DMS53 treated with DMSO at 0.1 percent for 48 hours (cell line): ENCODE measurements around the gene RFPL1.

ENCODE experiments used
- DNase-seq: peaks from one replicate; lab custom pipeline; 2025; ENCODE audit not compliant: unreplicated experiment; lab: John Stamatoyannopoulos, UW

RFPL1 gene

GRCh38 chr22:29442976-29443375, 4.6 kb downstream of the RFPL1 start:
- no peak for DNase-seq

DNA sequence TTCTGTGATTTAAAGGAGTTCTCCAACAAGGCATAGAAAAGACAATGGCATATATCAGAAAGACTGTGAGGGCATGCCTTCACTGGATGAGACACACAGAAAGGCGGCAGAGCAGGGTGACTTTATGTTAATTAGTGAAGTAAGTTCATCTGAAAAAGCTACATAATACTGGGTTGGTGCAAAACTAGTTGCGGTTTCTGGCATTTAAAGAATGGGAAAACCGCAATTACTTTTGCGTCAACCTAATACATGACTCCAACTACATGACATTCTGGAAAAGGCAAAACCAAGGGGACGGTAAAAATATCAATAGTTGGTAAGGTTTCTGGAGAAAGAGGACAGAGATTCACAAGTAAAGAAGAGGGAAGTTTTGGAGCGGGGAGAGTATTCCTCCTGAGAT, 5.1 kb downstream of the RFPL1 start:
- no peak for DNase-seq

DNA sequence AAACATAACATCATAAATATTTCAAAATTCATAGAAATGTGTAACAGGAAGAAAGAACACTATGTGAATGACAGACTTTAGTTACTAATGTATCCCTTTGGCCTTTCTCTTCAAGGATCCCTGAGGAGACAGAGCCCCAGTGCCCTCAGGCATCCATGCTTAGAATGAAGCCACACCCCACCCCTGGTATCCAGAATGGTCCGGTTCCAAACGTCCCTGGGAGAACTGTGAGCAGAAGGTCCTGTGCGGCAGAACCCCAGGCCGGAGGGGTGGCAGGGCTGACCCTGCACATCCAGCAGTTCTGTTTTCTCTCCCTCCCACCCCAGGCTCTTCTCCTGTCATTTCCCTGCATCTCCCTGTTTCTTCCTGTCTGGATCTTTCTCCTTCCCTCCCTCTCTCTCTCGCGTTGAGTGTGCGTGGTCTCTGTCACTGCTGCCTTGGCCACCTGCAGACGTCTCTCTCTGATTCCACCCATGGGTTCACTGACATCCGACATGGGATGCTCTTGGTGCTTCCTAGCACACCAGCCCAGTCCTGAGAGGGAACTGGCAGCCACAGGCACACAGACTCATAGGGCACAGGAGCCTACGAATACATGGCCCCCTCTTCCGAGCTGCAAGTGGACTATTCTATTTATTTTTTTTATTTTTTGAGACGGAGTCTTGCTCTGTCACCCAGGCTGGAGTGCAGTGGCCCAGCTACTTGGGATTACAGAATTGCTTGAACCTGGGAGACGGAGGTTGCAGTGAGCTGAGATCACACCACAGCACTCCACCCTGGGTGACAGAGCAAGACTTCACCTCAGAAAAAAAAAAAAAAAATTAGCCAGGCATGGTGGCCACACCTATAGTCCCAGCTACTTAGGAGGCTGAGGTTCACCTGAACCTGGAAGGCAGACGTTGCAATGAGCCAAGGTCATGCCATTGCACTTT, 5.7 kb downstream of the RFPL1 start:
- no peak for DNase-seq

GRCh38 chr22:29445508-29445907, 7.1 kb downstream of the RFPL1 start:
- DNase-seq = no peak

- DNase-seq = no peak
Measured at GRCh38 chr22:29447906-29448305, 9.5 kb downstream of the RFPL1 start.

GRCh38 chr22:29449296-29449875, 11.0 kb downstream of the RFPL1 start:
- DNase-seq = no peak

DNA sequence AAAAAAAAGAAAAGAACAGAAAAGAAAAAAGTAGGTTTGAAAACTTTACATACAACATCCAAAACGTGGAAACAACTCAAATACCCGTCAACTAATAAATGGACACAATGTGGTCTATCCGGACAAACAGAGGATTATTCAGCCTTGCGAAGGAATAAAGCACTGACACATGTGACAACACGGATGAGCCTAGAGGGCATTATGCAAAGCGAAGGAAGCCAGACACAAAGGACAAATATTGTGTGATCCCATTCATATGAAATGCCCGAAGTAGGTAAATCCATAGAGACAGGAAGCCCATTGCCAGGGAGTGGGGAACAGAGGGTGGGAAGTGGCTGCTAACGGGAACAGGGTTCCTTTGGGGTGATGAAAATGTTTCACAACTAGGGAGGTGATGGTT, 11.8 kb downstream of the RFPL1 start:
- no peak for DNase-seq

DNA sequence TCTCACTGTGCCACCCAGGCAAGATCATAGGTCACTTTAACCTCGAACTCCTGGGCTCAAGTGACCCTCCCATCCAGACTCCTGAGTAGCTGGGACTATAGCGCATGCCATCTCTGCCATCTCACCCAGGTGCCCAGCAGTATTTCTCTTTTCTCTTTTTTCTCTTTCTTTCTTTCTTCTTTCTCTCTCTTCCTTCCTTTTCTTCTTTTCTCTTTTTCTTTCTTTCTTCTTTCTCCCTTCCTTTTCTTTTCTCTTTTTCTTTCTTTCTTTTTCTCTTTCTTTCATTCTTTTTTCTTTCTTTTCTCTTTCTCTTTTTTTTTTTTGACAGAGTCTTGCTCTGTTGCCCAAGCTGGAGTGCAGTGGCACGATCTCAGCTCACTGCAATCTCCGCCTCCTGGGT, 13.5 kb downstream of the RFPL1 start:
- no peak for DNase-seq

DNA sequence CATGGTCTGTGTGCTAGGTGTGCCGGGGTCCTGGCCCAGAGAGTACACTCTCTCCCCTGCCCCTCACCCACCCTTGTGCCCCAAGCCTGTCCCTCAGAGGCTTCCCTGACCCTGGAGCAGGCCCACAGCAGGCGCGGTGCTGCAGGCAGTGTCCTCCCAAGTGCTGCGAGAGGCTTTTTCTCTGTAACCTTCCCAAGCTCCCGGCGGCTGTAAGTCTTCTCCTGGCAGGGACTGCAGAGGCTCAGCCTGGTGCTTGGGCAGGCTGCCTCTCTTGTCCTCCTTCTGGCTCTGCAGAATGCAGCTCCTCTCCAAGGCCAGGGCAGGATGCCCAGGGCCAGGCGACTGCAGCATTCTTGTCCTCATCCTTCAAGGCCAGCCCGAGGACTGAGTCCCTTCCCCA, 15.9 kb downstream of the RFPL1 start:
- no peak for DNase-seq

DNA sequence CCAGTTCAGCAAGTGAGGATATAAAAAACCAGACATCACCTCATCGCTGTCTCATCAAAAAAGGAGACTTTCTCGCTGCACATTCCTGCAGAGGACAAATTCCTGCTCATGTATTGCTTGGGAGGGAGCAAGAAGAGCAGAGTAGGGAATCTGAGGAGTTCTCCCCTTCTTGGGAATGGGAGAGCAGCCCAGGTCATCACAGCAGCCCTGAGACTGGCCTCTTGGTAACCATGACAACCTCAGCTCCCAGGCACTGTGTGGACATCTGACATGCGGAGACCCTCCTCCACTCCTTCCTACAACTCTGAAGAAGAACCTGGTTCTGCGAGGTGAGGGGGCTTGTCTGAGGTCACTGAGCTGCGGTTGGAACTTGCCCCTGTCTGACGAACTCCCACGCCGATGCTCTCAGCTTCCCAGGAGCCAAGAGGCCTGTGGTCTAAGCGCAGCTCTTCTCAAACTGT, 17.9 kb downstream of the RFPL1 start:
- no peak for DNase-seq

- no peak for DNase-seq
Measured at GRCh38 chr22:29457730-29458129, 19.3 kb downstream of the RFPL1 start.

DNA sequence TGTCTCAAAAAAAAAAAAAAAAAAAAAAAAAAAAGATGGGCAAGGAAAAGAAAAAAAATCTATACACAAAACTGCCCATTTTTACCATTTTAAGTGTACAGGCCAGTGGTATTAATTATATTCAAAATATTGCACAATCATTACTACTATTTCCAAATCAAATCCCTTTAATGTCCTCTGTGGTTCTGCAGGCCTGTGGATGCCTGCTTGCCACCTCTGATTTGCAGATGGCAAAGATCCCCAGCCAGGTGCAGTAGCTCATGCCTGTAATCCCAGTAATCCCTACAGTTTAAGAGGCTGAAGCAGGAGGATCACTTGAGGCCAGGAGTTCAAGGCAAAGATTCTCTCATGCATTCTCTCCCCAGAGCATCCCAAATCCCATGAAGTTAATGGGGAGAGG, 20.2 kb downstream of the RFPL1 start:
- DNase-seq = no peak

GRCh38 chr22:29459773-29460172, 21.4 kb downstream of the RFPL1 start:
- no peak for DNase-seq

DNA sequence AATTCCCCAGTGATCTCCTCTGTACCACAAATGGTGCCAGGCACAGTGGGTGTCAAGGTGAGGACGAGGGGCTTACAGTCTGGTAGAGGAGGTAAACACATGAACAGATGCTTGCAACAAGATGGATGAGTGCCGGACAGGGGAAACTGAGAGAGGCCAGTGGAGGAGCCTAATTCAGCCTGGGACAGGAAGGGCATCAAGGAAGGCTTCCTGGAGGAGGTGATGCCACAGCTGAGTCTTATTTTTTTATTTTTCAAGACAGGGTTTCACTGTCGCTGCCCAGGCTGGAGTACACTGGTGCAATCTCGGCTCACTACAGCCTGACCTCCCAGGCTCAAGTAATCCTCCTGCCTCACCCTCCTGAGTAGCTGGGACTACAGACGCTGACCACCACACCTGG, 22.9 kb downstream of the RFPL1 start:
- no peak for DNase-seq

DNA sequence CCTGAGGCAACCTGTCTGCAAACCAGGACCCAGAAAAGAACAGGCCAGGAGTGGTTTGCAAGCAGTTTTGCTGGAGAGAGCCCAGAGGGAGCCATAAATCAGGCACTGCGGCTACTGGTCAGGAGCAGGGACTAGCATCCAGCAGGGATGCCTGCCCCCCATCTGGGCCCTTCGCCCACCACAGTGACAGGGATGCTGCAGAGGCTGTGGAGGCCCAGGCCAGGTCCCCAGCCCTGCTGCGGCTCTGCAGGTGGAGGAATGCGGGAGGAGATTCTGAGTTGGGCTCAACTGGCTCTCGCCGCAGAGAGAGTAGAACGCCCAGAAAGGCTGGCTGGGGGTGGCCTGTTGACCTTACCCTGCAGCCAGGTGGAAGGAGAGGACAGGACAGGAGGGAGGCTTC, 25.2 kb downstream of the RFPL1 start:
- DNase-seq = no peak

GRCh38 chr22:29464581-29464980, 26.2 kb downstream of the RFPL1 start:
- no peak for DNase-seq

GRCh38 chr22:29469755-29470154, 31.4 kb downstream of the RFPL1 start:
- DNase-seq = no peak

DNA sequence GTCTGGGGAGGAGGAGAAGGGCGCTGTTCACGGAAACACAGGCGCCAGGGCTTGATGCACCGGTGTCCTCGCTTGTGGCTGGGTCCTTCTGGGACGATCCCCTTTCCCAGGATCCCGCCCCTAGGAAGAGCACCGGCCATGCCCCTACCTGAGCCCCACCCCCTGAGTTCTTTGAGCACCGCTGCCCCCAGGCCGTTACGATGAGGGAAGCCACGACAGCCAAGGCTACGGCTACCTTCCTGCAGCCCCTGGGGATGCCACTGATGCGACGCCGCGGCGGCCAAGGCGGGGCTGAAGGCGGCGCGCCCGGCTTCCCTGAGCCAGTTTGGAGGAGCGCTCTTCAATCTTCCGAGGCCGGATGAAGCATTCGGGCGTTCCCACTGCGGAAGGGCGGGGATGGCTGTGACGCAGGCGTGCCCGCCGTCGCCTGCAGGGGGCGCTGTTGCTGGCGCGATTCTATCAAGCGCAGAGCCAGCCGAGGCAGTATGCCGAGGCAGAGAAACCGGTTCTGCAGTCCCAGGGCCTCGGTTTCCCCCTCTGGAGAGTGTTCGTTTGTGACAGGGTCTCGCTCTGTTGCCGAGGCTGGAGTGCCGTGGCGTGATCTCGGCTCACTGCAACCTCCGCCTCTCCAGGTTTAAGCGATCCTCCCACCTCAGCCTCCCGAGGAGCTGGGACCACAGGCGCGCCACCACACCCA, 31.9 kb downstream of the RFPL1 start:
- DNase-seq = peak; percentile 24

DNA sequence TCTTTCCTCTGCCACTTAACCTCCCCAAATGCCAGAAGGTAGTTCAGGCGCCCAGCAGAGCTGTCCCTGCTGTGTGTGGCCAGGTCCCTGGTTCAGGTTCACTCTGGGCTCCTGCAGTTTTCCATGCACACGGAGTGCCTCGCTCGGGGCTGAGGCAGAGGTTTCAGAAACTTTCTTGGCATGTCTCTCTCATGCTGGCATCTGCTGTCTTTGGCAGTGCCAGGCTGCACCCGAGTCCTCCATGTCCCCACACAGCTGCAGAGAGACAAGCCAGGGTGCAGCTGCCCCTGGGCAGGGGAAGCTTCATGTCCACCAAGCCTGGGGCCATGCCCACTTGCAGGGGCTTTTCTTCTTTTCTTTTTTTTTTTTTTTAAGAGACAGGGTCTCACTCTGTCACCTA, 34.6 kb downstream of the RFPL1 start:
- DNase-seq = no peak

DNA sequence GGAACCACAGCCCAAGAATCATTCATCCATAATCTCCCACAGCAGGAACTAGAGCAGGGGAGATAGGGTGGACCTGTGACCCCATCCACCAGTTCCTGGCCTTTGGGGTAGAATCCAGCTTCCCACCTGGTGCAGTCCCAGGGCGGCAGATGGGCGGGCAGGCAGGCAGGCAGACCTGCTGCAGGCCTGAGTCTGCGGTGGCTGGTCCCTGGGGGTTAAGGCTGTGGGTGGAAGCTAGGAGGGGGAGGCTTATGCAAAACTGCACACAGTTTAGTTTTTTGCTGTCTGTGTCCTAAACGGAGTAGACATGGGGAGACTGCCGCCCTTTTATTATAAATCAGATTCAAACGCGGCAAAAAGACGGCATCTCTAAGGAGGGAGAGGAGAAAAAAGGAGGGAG, 37.2 kb downstream of the RFPL1 start:
- DNase-seq = no peak

DNA sequence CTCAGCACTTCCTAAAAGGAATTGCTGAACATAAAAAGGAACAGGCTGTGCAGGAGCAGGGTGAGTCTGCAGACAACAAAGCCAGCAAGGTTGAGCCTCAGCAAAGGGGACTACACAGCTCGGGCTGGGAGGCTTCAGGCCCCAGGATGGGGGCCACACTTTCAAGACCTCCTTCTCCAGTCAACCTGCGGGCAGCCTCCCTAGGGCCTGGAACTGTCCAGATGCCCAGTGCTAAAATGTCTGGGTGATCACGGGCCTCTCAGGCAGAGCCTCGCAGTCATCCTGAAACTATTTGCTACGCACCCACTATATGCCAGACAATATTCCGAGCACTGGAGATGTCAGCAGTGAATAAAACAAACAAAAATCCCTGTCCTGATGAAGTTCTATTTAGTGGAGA, 37.7 kb downstream of the RFPL1 start:
- no peak for DNase-seq

DNA sequence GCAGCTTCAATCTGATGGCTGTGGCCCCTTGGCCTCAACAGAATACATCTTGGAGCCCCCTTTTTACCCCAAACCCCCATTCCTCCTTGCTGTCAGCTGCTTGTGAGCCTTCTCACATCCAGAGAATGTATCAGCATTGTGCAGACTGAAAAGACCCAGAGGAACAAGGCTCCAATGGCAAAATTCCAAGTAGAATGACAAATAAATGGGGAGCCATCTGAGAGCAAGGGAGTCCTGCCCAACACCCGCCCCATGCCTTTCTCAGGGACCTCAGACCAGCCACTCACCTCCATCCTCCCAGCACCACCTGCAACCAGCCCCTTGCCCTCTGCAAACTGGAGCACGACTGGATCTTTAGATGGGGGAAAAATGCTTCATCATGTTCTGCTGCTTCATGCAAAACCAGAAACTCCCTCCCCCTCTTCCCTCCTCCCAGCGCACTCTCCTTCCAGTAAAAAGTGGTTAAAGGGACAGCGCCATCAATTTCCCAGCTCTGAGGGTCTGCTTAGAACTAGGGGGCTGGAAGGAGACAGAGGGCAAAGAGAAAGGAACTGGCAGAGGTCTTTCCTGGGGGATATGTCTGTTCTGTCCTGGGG, 39.4 kb downstream of the RFPL1 start:
- DNase-seq = no peak
